Measurements from ENCODE around the gene CDON. TPM values are rescaled to one million over a fixed set of nuclear protein-coding genes. Genes with fewer than 3 reads are reported as not detected.

The CDON gene
- polyA plus RNA-seq, 1 of the 3 experiments (the other 2 are of a cell fraction): 3.7 TPM

DNA sequence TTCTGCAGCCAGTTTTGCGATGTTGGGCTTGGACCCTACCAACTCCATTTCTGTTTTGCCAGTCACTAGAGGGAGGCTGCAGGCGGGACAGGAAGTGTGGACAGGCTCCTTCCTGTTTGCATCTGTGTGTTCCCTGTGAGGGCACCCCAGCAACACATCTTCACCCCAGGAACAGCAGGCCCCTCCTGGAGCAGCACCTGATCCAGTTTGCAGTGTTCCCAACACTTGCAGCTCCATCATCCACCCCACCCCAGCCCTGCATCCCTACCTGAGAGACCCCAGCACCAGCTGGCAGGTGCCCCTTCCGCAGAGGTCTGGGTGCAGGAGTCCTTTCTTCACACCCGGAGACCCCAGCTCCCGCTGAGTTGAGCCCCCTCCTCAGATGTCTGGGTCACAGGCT, 124.2 kb downstream of the CDON start:
- Histone ChIP-seq H4K20me1 (ENCODE audit: insufficient read depth) (no peaks in the 10 kb centered on the region), H3F3A (replicated peaks; ENCODE audit: insufficient read depth) (no peaks in the 10 kb centered on the region), H3K27ac (ENCODE audit: low read depth in 2 of 2, low read length in 1 of 2) (no peak overlapping the region), H2AFZ (ENCODE audit: low read depth) (peak overlapping the region; percentile 26; the same call in 1 of the 2 replicates), H3K27me3 (ENCODE audit: insufficient read depth) (no peaks in the 10 kb centered on the region), H3K4me3 (ENCODE audit: low read depth in 2 of 2, low read length in 1 of 2) (no peak overlapping the region), H3K79me2 (ENCODE audit: insufficient read depth) (no peaks in the 10 kb centered on the region), H3K9ac (no peak overlapping the region), H3K36me3 (replicated peaks in 1 of 2; ENCODE audit: control insufficient read depth in 1 of 2, insufficient read depth in 2 of 2, low read length in 1 of 2) (no peaks in the 10 kb centered on the region), H3K4me2 (no peak overlapping the region), H3K9me3 (no peaks in the 10 kb centered on the region), H3K9me2 (no peaks in the 10 kb centered on the region), H3K4me1 (ENCODE audit: control insufficient read depth in 1 of 2, insufficient read depth in 2 of 2, low read depth in 1 of 2, low read length in 1 of 2) (peaks cover 0 to 29% of the 10 kb centered on the region in 2 experiments; a peak in 2 of 4 replicates)
- POLR2A ChIA-PET: no interaction called here
- WGBS (ENCODE audit: low lambda C conversion rate): 86% methylated on average over 5 of the region's 5 CpGs
- CTCF ChIA-PET: interaction anchor here (0.6 to 5.0 kb wide), 6 partner anchors 12 to 177 kb away, joined by 3 to 31 read pairs (median 6); partner anchors contain the start of gene CDON
- TF ChIP-seq TCF12 (IDR thresholded peaks at IDR 0.05) (no peak), FOXJ3 (CRISPR knock-in tag; IDR thresholded peaks at IDR 0.05) (no peak), MAX (IDR thresholded peaks at IDR 0.05; ENCODE audit: low read depth) (no peak), GABPA (IDR thresholded peaks at IDR 0.05; ENCODE audit: low read depth) (peak; percentile 47), TAF1 (IDR thresholded peaks at IDR 0.05; ENCODE audit: borderline replicate concordance, low read depth, low read length) (no peak)
- no peak for DNase-seq

GRCh38 chr11:125935618-125936199, 127.0 kb downstream of the CDON start:
- no peaks in the 10 kb centered on the region for H3K9me3 ChIP-seq
- peaks cover 0 to 24% of the 10 kb centered on the region in 2 experiments; a peak in 2 of 4 replicates for H3K4me1 ChIP-seq (ENCODE audit: control insufficient read depth in 1 of 2, insufficient read depth in 2 of 2, low read depth in 1 of 2, low read length in 1 of 2)
- no peak overlapping the region for H3K9ac ChIP-seq
- H3K9me2 ChIP-seq: no peaks in the 10 kb centered on the region
- 21% methylated on average over 12 of the region's 12 CpGs for WGBS (ENCODE audit: low lambda C conversion rate)
- peak; percentile 88 for DNase-seq
- no peak overlapping the region for H2AFZ ChIP-seq (ENCODE audit: low read depth)
- H3K27ac ChIP-seq (ENCODE audit: low read depth in 2 of 2, low read length in 1 of 2): peak overlapping the region in 1 of 2 experiments; percentile 77; a peak in 2 of 4 replicates
- CTCF ChIA-PET: interaction anchor here (0.7 to 2.0 kb wide), 10 partner anchors 9 to 258 kb away, joined by 3 to 12 read pairs (median 4); no protein-coding TSS in a partner anchor
- POLR2A ChIA-PET: interaction anchor here (0.9 to 1.3 kb wide), 2 partner anchors 33 to 175 kb away, joined by 4 read pairs; partner anchors contain the start of gene PUS3
- no peaks in the 10 kb centered on the region for H3K27me3 ChIP-seq (ENCODE audit: insufficient read depth)
- no peaks in the 10 kb centered on the region for H3K79me2 ChIP-seq (ENCODE audit: insufficient read depth)
- no peak overlapping the region for H3K4me2 ChIP-seq
- H3K36me3 ChIP-seq (replicated peaks in 1 of 2; ENCODE audit: control insufficient read depth in 1 of 2, insufficient read depth in 2 of 2, low read length in 1 of 2): no peaks in the 10 kb centered on the region
- H4K20me1 ChIP-seq (ENCODE audit: insufficient read depth): no peaks in the 10 kb centered on the region
- no peaks in the 10 kb centered on the region for H3F3A ChIP-seq (replicated peaks; ENCODE audit: insufficient read depth)
- H3K4me3 ChIP-seq (ENCODE audit: low read depth in 2 of 2, low read length in 1 of 2): peak overlapping the region in 1 of 2 experiments; percentile 9; a peak in 1 of 4 replicates
- TF ChIP-seq GATA2 (CRISPR knock-in tag; IDR thresholded peaks at IDR 0.05): peak; percentile 86
- no peak for TF ChIP-seq RFX5 (IDR thresholded peaks at IDR 0.05; ENCODE audit: low read length)
- TF ChIP-seq MEF2A (IDR thresholded peaks at IDR 0.05; ENCODE audit: borderline replicate concordance, low read depth): no peak
- peak; percentile 61; the same call in 1 of the 2 replicates for TF ChIP-seq REST (IDR thresholded peaks at IDR 0.05; ENCODE audit: low read depth, low read length)
- TF ChIP-seq, protein P1, sequence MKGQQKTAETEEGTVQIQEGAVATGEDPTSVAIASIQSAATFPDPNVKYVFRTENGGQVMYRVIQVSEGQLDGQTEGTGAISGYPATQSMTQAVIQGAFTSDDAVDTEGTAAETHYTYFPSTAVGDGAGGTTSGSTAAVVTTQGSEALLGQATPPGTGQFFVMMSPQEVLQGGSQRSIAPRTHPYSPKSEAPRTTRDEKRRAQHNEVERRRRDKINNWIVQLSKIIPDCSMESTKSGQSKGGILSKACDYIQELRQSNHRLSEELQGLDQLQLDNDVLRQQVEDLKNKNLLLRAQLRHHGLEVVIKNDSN (IDR thresholded peaks at IDR 0.05; ENCODE audit: borderline replicate concordance, low read depth): no peak
- 0 out of 2 replicates have a peak, but pooled peaks have one; percentile 32 for TF ChIP-seq MXI1 (IDR thresholded peaks at IDR 0.05; ENCODE audit: low read depth, low read length)
- TF ChIP-seq MAX (IDR thresholded peaks at IDR 0.05; ENCODE audit: low read depth): no peak
- no peak for TF ChIP-seq YY1 (IDR thresholded peaks at IDR 0.05; ENCODE audit: low read depth)
- TF ChIP-seq RAD21 (IDR thresholded peaks at IDR 0.05; ENCODE audit: low read length): peak; percentile 31
- no peak for TF ChIP-seq NRF1 (IDR thresholded peaks at IDR 0.05; ENCODE audit: low read depth, low read length)
- TF ChIP-seq ELF1 (IDR thresholded peaks at IDR 0.05): no peak
- TF ChIP-seq TEAD4 (IDR thresholded peaks at IDR 0.05; ENCODE audit: borderline replicate concordance, insufficient read depth): 0 out of 2 replicates have a peak, but pooled peaks have one; percentile 39
- TF ChIP-seq FOSL2 (IDR thresholded peaks at IDR 0.05; ENCODE audit: borderline replicate concordance, low read depth): peak; percentile 14; the same call in 1 of the 2 replicates
- no peak for TF ChIP-seq IRF3 (IDR thresholded peaks at IDR 0.05; ENCODE audit: low read depth, low read length)
- TF ChIP-seq, protein P2, sequence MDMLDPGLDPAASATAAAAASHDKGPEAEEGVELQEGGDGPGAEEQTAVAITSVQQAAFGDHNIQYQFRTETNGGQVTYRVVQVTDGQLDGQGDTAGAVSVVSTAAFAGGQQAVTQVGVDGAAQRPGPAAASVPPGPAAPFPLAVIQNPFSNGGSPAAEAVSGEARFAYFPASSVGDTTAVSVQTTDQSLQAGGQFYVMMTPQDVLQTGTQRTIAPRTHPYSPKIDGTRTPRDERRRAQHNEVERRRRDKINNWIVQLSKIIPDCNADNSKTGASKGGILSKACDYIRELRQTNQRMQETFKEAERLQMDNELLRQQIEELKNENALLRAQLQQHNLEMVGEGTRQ (IDR thresholded peaks at IDR 0.05; ENCODE audit: borderline replicate concordance, low read depth, low read length): no peak
- peak; percentile 93 for TF ChIP-seq POLR2AphosphoS5 (IDR thresholded peaks at IDR 0.05; ENCODE audit: low read depth, low read length)
